EH (cell line): ENCODE data around the gene MOGAT1.
"Not testable (repeated sequence)": the region's sequence is repeated elsewhere in the genome, so short reads cannot be mapped to it uniquely, and the experiment has no call there.

Source experiments
- DNase-seq: peaks from one replicate; pipeline ENCODE4 v3.0.0-alpha.2; 2015; ENCODE audit warnings: low read depth

MOGAT1 gene

DNA sequence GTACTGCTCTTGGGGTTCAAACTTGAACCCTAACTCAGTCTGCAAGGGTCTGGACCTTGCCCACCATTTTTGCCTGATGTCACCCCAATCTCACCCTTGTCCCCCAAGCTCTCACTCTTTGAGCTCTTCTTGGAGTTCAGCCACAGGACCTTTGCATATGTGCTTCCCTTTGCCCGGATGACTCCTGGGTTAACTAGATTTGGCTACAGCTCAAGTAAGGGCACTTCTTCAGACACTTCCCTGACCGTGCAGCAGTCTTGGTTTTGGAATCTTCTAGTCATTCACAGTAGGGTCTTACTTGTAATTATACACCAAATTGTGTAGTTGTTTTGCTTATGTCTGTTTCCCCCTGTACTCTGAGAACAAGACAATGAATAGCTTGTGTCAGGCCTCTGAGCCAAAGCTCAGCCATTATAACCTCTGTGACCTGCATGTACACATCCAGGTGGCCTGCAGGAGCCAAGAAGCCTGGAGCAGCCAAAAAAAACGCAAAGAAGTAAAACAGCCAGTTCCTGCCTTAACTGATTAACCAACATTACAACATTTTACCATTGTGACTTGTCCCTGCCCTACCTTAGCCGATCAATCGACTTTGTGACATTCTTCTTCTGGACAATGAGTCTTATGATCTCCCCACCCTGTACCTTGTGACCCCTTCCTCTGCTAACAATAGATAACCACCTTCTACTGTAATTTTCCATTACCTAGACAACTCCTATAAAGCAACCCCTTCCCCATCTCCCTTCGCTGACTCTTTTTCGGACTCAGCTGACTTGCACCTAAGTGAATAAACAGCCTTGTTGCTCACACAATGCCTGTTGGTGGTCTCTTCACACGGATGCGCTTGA, 1.0 kb upstream of the MOGAT1 start:
- no peak for DNase-seq

DNA sequence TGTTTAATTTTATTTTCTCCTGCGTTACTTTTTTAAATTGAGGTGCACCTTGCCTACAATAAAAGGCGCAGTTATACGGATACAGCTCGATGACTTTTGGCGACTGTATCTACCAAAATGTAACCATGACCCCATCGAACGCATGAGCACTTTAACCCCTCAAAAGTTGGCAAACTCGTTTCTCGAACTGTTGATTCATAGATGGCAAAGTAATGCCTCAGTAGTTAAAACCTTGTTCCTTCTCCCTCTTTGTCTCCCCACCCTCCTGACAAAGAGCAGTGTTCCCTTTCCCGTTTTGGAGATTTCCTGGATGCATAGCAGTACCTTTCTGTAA, 577 bp downstream of the MOGAT1 start:
- no peak for DNase-seq

DNA sequence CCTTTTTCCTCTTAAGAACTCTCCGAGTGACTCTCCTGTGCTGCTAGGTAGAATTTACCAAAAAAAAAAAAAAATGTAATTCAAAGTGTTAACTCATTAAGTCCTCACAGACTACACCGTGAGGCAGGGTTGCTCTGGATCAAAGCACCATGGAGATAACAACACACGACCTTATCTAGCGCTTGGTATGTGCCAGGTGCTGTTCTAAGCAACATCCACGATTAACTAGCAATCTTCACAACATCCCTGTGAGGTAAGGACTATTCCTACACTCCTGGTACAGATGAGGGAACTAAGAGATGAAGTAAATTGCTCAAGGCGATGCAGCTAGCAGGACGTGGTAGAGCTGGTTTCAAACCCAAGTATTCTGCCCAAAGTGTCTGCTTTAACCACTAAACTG, 1.8 kb downstream of the MOGAT1 start:
- no peak for DNase-seq

DNA sequence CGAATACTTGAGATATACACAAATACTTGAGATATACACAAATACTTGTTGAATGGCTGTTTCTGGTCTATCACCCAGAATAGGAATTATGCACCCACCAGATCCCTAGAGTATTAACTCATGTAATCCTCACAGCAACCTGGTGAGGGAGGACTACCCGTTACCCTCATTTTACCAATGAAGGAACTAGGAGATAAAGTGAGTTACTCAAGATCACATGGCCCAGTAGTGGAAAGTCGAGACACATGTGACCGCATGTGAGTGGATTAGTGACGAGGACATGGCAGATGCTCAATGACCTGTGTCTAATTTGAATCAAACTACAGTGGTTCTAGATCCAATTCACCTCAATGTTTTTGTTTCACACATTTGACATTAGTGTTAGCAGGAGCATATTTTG, 2.4 kb downstream of the MOGAT1 start:
- DNase-seq, result no peak

DNA sequence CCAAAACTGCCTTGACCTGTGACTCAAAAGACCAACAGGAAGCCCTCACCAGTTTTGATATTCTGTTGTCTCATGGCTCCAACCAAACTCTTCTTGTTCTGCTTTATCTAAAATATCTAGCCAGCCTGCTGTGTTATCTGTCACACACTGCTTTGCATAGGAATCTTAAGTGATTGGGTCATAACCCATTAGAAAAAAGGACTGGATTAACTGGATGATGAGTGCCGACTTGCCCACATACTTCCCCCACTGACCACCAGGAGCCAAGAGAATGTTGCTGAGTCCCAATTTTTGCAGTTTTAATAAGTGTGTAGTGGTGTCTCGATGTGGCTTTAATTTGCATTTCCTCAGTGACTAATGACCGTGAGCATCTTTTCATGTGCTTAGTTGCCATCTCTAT, 6.5 kb downstream of the MOGAT1 start:
- peak; percentile 16 for DNase-seq

DNA sequence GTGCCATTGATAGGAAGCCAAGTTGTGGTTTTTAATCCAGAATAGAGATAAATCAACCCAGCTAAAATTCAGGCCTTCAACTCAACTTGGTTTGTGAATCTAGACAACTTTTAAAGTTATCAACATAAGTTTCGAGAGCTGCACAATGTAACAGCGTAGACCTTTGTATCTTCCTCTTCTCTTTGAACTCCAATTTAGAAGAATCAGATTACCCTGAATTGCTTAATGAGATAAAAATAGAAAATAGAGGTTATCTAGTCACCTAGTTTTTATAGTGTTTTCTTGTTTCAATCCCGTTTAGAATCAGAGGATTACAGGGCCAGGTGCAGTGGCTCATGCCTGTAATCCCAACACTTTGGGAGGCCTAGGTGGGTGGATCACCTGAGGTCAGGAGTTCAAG, 12.3 kb downstream of the MOGAT1 start:
- DNase-seq, result no peak

DNA sequence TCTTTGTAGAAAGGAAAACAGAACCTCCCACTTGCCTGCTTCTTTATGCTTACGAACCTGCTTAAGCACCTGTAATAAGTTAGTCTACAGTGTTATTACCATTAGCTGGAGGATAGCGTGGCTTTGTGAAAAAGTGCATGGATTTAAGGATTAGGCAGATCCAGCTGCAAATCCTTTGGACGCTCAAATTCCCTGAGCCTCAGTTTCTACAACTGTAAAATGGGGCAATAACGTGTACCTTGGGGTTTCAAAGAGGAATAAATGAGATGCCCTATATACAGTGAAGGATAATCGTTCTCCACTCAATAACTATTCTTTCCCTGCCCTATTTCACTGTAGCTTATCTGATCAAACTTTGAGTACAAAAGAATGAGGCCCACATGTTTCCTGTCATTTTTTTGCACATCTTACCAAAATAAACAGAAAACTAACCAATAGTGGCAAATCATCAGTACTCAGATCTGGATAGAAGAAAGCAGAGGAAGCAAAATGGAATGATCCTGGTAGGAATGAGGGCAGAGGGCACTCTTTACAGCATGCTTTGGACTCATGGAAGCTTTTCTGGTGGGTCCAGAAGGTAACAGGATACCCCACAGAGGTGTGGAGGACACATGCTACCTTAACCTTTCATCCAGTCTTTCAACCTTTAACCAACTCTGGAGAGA, 14.8 kb downstream of the MOGAT1 start:
- DNase-seq, result no peak

DNA sequence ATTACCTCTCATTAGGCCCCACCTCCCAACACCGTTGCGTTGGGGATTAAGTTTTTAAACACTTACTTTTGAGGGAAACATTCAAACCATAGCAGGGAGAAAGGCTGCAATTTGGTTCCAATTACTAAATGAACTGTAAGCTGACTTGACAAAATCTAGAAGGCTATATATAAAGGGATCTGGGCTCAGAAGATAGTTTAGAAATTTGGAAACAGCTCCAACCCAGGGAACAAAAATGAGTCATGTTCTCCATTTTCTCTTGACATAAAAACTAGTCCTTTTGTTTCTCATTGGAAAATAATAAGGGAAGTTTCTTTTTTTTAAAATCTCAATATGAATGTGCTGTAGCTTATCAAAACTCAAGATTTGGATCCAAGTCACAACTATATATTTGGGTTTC, 17.5 kb downstream of the MOGAT1 start:
- DNase-seq, result peak; percentile 41

DNA sequence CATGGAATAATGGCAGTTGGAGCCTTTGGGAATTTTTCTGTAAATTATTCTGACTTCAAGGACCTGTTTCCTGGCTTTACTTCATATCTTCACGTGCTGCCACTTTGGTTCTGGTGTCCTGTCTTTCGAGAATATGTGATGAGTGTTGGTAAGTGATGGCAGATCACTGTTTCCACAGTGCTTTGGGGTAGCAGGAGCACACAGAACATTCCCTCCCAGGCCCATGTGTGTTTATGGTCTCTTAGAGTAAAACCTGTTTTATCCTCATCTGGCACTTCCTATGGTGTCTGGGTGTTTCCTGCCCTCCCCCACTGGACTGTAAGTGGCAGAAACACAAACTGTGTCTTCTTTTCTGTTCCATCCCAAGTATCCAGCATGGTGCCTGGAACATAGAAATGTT, 17.9 kb downstream of the MOGAT1 start:
- no peak for DNase-seq

DNA sequence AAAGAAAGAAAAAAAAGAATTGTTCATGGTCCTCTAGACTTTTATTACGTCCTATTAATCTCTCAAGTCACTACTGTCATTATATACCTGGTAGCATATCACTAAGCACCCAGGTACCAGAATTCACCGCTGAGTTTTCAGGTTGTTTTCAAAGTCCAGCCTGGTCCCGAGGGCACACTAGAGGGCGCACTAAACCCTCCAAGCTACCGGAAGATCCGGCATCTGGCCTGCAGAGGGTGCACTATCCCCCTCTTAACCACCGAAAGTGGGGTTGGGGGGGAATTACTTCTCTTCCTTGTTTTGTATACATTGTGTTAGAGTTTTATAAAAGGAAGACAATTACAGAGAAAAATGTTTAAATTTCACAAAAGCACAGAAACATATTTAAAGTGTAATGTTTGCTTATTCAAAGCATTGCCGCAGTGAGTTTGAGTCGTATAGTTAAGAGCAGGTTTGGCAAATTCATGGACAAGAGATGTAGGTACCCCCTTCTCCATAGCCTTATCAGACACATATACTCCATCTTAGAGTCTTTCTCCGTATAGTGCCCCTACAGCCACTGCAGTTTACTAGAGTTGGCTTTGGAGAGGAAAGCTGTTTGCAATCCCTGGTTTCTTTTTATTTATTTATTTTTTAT, 19.2 kb downstream of the MOGAT1 start:
- peak; percentile 73 for DNase-seq

DNA sequence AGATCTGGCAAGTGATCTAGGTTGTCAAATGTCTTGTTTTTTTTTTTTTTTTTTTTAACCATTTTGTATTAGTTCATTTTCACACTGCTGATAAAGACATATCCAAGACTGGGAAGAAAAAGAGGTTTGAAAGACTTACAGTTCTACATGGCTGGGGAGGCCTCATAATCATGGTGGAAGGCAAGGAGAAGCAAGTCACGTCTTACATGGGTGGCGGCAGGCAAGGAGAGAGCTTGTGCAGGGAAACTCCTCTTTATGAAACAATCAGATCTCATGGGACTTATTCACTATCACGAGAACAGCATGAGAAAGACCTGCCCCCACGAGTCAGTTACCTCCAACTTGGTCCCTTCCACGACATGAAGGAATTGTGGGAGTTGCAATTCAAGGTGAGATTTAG, 22.0 kb downstream of the MOGAT1 start:
- DNase-seq, result not testable (repeated sequence)

DNA sequence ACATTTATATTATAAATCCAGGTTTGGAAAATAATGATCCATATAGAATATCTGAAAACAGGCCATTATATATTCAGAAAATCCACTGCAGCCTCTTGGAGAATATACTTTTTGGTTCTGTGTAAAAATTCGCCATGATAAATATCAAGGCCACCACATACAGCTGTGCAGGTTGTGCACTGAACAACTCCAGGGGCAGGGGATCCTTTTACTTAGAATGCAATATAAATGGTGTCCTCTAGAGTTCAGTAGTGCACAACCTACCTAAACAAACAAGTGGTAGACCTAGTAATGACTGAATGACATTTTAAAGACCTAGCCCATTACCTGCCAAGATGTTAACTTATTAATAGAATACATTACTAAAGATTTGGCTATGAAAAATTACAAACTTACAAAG, 22.4 kb downstream of the MOGAT1 start:
- peak; percentile 47 for DNase-seq

DNA sequence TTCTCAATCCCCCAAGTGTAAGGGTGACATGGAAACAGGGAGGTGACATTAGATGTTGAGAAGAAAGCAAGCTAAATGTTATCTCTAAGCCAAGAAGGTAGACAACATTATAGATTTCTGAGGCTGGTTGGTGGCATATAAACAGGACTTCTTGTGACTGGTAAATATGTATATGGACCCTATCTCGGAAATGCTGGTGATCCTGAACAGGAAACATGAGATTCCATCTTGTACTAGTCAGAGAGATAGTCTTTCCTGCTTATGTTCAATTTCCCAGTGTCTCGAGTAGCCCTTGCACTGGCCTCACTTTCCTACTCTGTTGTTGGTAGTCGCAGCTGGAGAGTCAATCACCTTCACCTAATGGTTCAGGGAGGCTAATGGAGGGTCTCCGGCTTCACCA, 26.8 kb downstream of the MOGAT1 start:
- no peak for DNase-seq

DNA sequence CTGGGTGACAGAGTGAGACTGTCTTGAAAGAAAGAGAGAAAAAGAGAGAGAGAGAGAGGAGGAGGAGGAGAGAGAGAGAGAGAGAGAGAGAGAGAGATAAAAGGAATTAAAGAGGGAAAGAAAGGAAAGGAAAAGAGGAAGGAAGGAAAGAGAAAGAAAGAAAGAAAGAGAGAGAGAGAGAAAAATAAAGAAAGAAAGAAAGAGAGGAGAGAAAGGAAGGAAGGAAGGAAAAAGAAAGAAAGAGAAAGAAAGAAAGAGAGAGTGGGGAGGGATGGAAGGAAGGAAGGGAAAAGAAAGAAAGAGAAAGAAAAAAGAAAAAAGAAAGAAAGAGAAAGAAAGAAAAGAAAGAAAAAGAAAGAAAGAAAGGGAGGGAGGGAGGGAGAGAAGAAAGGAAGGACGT, 29.8 kb downstream of the MOGAT1 start:
- no peak for DNase-seq

DNA sequence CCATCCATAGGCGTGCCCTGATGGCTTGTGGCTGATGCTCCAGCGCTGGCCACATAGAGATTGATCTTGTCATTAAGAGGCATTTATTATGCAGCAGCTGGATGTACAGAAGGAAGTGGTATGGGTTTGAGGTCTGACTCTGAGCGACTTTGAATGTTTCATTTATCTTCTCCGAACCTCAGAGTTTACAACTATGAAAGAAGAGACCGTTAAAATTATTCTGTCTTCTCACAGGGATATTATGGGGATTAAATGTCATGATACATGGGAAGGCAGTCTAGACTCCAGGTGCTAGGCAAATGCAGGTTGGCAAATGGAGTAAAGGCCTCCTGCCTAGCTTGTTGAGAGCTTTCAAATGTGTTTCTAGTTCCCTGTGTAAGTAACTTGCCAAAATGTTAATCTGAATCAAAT, 30.3 kb downstream of the MOGAT1 start:
- no peak for DNase-seq

DNA sequence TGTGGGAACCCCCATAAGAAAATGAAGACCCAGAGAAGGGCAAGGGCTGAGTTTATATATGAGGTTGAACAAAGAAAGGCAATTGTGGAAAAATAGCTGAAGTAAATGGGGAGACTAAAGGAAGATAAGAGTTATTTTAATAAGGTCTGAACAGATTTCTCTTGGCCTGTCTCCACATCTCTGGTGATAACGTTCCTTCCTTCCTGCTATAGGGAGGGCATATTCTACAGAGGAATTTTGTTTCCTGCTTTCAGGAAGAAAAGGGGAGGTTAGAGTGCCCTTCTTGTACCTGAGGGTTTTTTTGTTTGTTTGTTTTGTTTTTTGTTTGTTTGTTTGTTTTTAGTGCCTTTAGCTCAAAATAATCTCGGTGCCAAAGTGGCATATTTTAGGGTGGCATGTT, 31.6 kb downstream of the MOGAT1 start:
- DNase-seq, result no peak

DNA sequence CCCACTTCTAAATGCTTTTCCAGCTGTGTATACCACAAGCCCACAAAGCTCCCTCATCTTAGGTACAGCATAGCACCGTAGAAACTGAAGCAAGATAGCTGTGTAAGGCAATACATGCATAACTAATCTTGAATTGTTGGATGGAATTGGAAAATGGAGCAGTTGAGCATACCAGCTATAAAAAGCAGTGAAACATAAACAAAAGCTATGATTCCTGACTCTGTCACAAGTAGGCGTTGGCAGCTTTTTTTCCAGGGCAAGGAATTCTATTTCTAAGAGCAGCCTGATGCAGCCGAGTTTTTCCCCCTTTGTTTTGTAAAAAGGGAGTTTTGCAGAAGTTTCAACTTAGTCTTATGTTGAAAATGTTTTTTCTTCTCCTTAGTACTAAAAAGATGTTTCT, 32.4 kb downstream of the MOGAT1 start:
- DNase-seq, result peak; percentile 82

DNA sequence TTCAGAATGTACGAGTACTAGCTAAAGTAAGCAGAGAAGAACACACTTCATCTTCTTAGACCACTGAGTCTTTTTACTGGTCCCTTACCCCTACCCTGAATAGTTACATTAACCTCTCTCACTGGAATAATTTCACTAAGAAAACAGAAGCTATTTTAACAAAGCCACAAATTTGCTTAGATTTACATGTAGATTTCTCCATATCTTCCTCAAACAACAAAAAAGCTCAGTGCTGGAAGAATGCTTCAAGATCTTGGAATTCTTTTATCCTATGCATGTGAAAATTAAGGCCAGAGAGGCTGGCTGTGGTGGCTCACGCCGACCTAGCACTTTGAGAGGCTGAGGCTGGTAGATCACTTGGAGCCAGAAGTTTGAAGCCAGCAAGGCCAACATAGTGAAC, 35.2 kb downstream of the MOGAT1 start:
- DNase-seq, result peak; percentile 71

DNA sequence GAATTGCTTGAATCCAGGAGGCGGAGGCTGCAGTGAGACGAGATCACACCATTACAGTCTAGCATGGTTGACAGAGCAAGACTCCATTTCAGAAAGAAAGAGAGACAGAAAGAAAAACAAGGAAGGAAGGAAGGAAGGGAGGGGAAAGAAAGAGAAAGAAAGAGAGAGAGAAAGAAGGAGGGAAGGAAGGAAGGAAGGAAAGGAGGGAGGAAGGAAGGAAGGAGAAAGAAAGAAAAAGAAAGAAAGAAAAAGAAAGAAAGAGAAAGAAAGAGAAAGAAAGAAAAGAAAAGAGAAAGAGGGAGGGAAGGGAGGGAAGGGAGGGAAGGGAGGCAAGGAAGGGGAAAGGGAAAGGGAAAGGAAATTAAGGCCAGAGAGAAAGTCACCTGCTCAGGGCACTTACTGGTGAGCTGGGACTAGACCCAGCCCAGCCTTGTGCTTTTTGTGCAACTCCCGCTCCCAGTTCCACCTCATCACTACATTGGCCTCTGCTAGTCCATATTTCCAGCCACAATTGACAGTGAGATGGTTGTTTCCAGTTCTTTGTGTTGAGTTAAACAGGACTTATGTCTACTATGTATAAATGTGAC, 35.7 kb downstream of the MOGAT1 start:
- DNase-seq, result no peak

DNA sequence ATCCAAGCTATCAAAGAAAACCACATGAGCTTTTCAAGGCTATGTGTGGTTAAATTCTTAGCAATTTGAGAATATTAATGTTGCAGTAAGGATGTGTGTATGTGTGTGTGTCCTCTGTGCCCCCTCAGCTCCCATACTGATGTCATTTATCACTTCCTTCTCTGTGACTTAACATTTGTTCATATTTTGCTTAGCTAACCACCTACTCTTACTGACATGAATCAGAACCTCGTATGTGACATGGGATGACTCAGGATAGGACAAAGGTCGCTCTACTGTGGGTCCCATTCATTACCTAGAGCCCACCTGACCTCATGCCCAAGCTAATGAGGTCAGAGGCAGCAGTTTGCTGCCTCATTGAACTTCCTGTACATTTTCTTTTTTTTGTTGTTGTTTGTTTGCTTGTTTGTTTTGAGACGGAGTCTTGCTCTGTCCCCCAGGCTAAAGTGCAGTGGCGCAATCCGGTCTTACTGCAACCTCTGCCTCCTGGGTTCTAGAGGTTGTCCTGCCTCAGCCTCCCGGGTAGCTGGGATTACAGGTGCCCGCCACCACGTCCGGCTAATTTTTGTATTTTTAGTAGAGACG, 36.3 kb downstream of the MOGAT1 start:
- peak; percentile 85 for DNase-seq

DNA sequence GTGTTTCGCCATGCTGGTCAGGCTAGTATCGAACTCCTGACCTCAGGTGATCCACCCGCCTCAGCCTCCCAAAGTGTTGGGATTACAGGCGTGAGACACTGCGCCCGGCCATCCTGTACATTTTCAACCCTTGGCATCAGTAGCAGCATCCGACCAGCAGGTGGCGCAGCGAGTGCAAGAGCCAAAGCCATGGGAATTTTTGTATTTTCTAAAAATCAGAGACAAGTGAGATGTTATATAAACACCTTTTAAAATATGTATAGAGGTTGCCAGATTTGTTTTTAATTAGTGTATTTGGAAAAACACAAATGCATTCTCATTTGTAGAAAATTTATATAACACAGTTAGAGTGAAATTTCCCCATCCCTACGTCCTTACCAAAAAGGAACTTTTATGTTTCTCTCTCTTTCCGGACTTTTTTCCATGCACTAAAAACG, 36.8 kb downstream of the MOGAT1 start:
- peak; percentile 74 for DNase-seq

DNA sequence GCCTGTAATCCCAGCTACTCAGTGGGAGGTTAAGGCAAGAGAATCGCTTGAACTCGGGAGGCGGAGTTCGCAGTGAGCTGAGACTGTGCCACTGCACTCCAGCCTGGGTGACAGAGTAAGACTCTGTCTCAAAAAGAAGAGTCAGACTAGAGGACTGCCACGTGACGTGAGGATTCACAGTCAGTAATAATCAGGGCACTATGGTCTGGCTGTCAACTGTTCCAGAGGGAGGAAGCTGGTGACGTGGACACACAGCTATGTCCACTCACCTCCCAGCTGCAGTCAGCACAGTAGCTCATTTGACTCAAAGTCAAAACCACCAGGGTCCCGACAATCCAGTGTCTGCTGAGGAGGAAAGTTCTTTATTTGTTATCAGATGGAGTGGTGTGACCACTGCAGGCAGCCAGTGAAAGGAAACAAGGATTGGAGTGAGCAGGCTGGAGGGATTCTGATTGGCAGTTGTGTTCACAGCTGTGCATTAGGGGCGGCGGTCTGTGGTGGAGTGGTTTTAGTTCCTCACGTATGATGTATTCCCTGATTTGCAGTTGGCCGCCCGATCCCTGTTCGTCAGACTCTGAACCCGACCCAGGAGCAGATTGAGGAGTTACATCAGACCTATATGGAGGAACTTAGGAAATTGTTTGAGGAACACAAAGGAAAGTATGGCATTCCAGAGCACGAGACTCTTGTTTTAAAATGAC, 37.9 kb downstream of the MOGAT1 start:
- peak; percentile 96 for DNase-seq
